NCI-H146 treated with DMSO at 0.1 percent for 48 hours (cell line): Measurements from ENCODE around the gene SELENOK.

Experiments used
- DNase-seq: peaks from one replicate; lab custom pipeline; 2025; ENCODE audit not compliant: unreplicated experiment; lab: John Stamatoyannopoulos, UW

SELENOK gene

DNA sequence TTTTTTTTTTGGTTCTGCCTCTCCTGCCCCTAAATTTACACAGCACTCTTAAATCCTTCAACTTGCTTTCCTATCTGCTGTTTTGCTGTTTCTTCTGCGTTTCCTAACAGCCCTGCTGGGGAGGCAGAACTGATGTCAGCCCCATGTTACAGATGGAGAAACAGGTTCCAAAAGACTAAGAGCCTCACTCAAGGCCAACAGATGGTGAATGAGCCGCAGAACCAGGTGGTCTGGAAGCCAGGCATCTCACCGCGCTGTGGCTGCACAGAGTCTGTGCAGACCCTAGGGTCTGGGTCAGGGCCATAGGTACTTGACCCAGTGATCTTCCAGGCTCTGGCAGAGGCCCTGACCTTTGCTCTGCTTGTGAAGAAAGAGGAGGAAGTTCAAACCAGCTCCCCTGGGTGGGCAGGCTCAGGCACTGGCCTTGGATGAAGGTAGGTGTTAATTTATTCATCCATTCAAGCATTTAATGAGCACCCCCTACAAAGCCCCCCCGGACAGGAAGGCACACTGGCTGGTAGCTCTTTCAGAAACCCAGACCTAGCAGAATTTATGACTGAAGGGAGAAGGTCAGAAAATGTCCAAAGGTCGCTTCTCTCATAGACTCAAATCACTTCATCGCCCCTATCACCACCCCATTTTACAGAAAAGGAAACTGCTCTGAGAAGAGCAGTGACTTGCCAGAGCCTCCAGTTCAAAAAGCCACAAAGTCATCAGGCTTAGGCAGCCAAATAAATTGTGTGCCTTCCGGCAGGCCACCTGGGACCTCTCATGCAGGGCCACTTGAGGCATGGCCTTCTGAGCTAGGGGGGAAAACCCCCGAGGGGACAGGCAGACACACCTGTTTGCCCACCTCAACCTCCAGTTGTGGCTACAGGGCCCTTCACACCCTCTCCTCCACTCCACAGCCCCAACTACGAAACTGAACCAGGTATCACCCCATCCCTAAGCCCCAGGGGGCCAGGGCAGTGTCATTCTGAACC, 48.2 kb downstream of the SELENOK start:
- DNase-seq, result no peak

DNA sequence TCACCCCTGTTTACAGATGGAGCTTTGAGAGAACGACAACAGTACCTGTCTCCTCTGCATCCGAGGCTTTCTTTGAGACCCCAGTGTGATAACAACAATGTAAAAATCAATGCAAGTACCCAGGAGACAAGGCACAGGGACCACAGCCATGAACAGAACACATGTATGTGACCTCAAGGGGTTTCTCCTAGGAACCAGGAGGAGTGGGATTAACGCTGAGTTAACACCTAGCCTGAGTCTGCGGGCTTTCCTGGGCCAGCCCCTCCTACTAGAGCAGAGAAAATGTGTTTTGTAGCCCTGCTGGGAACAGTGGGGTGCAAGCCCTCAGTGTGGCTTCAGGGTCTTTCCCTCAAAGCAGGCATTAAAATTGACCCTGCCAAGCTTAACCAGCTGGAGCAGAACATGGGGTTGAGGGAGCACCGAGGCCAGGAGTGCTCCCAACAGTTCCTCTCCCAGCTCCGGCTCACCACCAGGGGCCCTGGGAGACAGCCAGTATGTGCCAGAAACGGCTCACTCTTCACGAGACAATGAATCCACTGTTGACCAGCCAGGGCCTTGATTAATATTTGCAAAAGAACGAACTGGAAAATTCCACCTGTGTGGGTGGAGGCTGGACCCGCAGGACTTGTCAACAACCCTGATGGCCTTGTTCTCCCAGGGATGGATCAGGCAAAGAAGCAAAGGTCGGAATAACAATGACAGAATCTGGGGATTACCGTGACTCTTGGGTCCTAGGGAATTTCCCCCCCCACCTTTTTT, 49.0 kb downstream of the SELENOK start:
- no peak for DNase-seq

DNA sequence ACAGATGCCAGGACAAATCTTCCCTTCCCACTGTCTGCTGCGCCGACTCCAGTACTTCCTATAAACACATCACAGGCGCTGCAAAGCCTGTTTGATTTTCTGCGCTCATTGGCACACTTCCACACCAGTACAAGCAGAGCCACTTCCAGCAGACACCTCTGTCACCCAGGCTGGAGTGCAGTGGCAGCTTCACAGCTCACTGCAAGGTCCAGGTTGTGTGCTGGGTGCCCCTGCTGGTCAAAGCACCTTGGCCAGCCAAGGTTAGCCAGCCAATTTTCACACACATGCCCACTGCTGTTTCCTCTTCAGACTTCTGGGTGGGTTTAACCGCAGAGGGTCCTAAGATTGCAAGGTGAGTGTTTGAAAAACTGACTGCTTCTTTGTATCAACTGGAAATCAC, 50.4 kb downstream of the SELENOK start:
- DNase-seq, result no peak

DNA sequence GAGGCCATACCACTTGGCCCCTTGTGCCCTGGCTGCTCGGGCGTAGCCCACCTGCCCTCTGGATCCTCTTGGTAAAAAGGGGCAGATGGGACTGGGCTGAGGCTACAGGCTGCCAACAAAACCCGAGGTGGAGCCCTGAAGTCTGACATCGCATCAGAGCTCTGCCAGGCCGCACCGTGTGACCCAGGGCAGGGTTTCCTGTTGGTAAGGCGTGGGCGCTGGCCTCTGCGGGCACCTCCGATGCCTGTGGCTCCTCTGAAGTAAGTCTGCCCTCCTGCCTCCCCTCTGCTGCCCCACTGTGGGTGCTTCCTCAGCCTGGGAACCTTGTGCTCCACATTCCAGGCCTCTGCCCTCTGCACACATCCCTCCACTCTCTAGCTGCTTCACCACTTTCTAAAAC, 54.3 kb downstream of the SELENOK start:
- DNase-seq, result no peak

DNA sequence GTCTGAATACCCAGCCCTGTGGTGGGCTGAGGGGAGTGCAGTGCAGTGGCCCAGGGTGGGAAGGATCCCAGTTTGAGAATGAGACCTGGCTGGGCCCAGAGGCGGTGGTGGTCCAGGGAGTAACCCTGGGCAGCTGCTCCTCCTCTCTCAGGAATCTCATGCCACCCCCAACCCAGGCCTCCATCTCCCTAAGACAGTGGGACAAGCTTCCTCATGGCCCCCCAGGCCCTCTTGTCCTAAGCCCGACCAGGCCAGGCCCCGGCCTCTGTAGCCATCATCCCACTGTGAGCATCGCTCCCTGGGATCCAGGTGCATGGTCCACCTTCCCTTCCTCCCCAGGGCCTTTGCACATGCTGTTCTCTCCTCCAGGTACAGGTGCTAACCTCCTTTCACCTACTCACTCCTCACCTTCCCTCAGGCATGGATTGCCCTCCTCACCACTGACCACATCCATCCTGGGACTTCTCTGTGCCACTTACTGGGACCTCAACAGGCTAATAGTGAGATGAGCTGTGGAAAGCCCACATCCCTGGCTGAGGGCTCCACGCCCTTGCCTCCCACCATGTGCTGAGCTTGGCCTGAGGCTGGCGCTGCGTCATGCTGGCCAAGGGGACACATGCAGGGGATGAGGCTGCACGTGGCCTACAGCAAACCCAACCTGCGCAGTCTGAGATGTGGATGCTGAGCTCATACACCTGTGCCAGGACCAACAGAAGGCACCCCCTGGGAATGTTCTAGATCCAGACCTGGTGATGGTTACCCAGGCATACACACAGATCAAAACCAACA, 55.4 kb downstream of the SELENOK start:
- DNase-seq, result no peak

DNA sequence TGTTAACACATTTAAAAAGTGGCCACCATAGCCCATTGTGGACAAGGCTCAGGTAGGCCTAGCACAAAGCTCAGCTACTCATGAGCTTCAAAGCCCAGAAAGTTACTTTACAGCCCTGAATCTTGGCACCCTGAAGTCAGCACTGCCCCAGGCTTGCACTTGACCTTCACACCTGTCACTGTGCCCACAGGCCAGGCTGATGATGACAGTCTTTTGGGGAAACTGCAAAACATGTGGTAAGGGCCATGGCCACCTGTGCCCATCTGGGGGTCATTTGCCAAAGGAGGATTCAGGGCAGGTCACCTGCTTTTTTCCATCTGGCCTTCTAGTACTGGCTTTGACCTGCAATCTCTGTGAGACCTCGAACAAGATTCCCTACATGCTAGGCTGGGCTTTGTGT, 56.4 kb downstream of the SELENOK start:
- DNase-seq, result no peak

DNA sequence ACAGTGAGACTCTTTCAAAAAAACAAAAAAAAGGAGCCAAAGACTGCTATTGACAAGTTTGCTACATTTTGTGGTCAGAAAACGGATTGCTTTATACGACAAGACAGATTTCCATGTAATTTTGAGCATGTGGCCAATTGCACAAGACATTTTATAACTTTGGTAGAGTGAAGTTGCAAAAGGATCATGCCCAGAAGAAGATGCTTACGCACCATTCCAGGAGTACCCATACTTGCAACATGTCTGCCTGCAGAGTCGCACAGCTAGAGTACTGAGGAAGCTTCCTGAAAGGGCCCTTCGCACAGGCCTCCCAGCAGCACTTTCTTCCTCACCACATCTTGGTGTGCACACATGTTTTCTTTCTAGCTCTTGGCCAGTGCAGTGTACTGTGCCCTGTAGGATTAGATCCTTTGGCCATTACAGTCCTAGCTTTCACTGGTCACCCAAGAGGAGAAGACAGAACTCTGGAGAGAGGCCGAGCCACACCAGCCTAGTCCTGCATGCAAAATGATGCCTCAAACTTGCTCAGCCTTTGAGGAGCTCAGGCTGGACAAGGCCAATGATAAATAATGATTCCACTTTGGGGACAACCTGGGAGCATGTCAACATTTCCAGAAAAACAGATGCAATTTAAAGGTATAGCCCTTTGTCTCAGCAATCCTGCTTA, 57.1 kb downstream of the SELENOK start:
- no peak for DNase-seq
